ENCODE results near the gene USP9X.
"Not testable (repeated sequence)": the region's sequence is repeated elsewhere in the genome, so short reads cannot be mapped to it uniquely, and the experiment has no call there.

Gene USP9X

DNA sequence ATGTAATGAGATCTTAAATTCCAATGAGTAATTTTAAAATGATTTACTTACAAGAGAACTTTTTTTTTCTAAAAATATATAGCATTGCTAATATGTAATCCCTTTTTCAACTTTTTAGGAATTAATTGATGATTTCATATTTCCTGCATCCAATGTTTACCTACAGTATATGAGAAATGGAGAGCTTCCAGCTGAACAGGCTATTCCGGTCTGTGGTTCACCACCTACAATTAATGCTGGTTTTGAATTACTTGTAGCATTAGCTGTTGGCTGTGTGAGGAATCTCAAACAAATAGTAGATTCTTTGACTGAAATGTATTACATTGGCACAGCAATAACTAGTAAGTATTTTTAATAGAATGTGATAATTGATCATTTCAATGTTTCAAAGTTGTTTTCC lies 113.2 kb downstream of the USP9X start:
- no peak for DNase-seq

DNA sequence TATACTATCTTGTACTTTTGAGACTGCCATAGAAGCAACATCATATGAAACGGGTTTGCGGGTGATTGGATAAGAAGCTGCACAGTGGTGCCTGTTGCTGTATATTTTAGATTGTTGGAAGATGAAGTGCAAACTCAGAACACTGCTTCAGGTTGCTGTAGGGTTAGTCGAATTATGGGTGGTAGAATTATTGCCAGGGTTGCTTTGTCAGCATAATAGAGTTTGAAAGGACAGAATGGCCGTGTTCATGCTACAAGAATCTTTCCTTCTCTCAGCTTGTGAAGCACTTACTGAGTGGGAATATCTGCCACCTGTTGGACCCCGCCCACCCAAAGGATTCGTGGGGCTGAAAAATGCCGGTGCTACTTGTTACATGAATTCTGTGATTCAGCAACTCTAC lies 115.5 kb downstream of the USP9X start:
- DNase-seq: no peak

DNA sequence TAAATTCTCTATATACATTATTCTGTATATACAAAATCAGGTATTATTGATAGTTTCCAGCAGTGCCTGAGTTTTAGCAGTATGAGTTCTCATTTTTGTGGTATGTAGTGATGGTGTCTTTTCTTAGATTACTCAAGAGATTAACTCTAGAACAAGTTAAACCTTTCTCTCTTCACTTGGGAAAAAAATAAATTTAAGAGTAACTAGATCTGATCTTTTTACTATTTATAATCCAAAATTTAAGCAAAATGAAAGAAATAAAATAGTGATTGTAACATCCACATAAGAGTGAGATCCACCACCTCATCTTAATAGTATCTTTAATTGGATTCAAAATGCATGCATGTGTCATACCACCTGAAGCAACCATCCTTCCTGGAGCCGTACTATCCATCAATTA lies 124.6 kb downstream of the USP9X start:
- DNase-seq: no peak

DNA sequence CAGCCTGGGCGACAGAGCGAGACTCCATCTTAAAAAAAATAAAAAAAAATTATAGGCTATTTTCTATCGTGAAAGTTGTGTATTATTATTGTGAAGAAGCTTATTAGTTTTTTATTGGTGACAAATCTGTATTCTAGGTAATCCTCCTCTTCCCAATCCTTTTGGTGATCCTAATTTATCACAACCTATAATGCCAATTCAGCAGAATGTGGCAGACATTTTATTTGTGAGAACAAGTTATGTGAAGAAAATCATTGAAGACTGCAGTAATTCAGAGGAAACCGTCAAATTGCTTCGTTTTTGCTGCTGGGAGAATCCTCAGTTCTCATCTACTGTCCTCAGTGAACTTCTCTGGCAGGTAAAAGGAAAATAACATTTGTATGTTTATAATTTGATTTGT lies 139.4 kb downstream of the USP9X start:
- DNase-seq: no peak

DNA sequence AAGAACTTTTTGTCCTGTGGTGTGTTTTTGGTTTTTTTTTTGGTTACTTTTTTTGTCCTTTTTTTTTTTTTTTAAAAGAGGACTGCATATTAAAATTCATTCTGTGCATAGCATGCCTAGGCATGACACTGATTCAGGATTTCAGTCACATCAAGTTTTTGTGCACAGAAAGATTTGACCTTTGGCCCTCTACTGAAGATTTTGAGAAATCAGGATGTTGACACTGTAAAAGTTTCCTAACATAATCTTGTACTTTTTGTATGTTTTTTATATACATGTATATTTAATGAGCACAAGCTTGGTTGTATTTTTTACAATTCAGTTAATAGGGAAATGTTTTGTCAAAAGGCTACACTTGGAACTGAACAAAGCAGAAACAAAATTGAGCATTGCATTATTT lies 148.7 kb downstream of the USP9X start:
- DNase-seq: no peak

DNA sequence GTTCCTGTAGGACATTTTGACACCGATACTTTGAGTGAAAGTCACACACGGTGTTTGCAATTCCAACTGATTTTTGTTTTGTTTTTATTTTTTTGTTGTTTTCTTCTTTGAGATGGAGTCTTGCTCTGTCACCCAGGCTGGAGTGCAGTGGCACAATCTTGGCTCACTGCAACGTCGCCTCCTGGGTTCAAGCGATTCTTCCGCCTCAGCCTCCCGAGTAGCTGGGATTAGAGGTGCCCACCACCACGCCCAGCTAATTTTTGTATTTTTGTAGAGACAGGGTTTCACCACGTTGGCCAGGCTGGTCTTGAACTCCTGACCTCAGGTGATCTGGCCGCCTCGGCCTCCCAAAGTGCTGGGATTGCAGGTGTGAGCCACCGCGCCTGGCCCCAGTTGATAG lies 149.2 kb downstream of the USP9X start:
- not testable (repeated sequence) for DNase-seq

DNA sequence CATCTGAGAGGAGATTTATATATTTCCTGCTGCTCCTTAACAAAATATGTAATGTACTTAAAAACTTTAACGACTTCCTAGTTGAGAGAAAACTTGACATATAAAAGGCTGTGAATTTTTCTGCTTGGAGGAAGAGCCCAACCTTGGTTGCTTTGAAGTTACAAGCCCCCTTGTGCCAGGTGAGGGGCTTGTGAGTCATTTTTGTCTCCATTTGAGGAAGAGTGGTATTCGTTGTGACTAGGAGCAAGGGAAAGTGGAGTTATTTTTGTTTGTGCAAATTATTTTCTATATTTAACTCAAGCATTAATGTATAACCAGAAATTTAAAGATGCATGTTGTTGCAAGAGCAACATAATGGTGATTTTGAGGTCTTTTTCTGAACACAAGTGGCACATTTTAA lies 149.7 kb downstream of the USP9X start:
- DNase-seq: no peak

DNA sequence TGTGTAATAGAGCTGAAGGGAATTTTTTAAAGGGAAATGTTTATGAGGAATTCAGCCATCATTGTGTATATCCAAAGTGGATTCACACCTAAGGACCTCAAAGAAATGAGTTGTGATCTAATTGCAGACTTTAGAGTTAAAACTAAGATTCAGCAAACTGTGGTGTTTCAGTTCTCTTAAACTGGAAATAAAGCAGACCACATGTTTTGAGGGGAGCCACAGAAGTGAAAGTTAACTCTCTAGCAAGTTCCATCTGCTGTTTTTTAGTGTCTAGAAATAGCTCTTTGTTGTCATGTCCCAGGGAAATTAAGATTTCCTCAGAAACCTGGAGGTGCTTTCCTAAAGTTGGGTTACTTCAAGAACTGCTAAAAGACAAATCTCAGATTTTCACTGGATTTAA lies 151.4 kb downstream of the USP9X start:
- no peak for DNase-seq

DNA sequence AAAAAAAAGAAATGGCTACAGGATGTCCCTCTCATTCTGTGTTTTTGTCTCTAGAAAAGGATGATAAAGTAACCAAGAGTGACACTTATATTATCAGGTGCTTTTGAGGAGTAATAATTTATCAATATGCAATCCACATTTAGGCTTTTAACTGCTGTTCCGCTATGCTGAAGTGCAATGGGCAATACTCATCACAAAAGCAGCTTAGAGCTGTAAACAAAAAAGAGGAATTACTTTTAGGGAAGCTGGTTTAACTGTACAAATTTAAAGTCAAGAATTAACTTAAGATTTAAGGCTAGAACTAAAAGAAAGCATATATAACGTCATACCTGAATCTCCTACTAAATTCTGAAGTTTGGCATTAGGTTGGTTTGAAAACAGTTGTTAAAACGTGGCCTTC lies 155.3 kb downstream of the USP9X start:
- no peak for DNase-seq

DNA sequence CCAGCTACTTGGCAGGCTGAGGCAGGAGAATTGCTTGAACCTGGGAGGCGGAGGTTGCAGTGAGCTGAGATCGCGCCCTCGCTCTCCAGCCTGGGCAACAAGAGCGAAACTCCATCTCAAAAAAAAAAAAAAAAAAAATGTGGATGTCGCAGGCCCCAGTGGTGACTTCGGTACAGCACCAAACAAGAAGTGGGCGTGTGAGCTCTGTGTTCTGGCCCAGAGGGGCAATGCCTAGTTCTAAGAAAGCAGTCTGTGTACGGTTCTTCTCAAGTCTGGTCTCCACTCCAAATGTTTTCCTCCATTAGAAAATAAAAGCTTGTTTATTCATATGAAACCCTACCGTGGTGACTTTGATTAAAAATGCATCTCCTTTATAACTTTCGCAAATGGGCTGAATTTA lies 156.7 kb downstream of the USP9X start:
- DNase-seq: no peak

DNA sequence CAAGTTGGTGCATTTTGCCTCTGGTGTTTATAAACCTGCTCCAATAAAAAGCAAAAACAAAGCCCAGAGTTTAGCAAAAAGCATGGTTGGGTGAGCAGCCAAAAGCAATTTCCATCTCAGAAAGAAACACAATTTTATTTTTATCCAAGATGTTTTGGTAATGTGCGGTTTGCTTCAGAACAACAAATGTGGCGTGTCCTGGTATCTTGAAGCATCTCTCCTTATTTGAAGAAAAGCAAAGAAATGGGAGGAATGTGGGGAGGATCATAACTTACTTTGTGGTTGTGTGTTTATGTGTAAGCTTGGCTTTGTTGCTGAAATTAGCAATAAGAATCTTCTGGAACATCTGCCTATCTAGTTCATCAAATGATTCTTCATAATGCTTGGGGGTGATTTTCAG lies 160.4 kb downstream of the USP9X start:
- no peak for DNase-seq

DNA sequence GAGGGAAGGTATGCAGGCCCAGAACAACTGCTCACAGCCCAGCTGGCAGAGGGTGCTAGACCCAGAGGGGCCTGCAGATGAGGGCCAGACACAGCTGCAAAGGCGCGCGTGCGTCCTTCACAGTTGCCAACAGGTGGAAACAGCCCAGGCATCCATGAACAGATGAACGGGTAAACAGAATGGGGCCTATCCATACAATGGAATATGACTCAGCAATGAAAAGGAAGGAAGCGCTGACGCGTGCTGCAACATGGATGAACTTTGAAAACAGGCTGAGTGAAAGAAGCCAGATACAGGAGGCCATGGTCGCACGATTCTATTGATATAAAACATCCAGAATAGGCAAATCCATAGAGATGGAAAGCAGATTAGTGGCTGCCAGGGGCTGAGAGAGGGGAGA lies 165.6 kb downstream of the USP9X start:
- no peak for DNase-seq

DNA sequence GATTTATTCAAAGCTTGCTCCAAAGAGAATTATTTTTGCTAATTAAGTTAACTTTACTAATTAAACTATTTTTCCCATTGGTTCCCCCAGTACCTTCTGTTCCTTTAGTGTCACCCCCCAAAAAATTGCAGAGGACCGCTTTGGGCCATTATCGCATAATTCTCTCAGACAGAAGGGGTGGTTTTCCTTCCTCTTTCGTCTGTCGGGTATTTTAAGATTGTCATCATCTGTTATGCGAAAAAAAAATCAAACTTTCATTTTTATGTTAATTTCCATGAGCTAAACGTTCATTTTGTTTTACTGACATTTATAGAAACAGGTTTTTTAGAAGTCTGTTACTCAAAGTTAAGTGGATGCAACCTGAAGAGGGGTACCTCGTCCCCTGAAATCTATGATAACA lies 172.6 kb downstream of the USP9X start:
- DNase-seq: no peak

DNA sequence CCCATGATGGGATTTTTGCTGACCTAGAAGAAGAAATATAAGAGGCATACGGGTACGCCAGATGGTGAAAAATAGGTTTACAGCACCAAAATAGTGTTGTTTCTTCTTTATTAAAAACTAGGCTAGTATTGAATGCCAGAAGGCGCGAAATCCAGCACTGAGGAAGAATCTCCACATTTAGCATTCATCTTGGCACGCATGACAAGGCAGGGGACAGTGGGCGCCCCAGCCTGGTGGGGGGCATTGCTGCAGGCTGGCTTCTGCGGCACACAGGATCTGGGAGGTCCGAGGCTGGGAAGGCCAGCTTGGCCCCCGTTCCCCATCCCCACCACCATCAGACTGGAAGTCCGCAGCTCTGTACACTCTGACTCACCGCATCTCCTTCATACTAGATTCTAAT lies 173.0 kb downstream of the USP9X start:
- no peak for DNase-seq

DNA sequence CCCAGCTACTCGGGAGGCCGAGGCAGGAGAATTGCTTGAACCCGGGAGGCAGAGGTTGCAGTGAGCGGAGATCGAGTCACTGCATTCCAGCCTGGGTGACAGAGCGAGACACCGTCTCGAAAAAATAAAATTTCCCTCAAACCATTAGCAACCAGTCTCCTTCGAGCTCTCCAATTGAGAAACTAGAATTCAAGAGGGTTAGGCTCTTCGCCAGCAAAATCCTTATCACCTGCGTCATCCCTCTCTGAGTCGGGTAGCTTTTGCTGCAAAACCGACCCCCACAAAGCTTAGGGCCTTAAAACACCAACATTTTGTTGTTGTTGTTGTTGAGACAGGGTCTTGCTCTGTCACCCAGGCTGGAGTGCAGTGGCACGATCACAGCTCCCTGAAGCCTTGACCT lies 173.6 kb downstream of the USP9X start:
- DNase-seq: no peak

DNA sequence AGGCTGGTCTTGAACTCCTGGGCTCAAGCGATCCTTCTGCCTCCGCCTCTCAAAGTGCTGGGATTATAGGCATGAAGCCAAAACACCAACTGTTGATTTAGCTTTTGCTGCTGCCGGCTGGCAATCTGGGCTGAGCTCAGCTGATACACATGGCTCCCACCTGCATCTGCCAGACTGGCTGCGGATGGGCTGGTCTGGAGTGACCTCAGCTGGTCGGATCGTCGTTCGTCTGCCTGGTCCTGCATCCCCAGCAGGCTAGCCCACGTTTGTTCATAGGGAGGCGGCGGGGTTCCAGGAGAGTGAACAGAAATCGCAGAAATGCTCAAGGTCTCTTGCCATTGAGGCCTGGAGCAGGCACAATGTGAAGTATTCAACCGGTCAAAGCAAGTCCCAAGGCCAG lies 174.3 kb downstream of the USP9X start:
- DNase-seq: no peak

DNA sequence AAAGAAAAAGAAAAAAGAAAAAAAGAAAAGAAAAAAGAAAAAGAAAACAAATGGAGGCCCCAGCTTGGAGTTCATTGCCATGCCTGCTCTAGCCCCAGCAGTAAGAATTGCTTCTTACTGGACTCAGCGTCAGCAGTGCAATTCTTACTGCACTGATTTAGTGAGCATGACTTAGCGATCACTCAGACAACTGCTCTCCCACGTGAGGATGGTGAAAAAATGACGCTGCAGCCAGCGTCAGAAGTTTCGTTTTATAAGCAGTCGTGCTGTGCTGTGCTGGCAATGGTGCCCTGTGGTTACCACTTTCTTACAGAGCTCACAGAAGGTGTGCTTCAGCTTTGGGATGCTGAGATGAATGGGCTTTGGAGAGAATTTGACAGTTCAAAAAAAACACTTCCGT lies 180.4 kb downstream of the USP9X start:
- peak; percentile 60 for DNase-seq

DNA sequence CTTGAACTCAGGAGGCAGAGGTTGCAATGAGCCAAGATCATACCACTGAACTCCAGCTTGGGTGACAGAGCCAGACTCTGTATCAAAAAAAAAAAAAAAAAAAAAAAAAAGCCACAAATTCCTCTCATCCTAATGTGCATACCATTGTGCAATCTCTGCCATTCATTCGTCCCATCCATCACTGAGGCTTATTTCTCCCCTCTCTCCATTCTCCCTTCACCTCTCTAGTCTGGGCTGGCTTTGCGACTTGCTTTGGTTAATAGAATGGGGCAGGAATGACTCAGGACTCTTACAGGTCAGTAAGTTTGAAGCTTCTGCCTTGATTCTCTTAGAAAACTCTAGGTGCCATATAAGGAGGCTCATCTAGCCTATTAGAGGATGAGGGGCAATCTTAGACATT lies 188.4 kb downstream of the USP9X start:
- DNase-seq: no peak

DNA sequence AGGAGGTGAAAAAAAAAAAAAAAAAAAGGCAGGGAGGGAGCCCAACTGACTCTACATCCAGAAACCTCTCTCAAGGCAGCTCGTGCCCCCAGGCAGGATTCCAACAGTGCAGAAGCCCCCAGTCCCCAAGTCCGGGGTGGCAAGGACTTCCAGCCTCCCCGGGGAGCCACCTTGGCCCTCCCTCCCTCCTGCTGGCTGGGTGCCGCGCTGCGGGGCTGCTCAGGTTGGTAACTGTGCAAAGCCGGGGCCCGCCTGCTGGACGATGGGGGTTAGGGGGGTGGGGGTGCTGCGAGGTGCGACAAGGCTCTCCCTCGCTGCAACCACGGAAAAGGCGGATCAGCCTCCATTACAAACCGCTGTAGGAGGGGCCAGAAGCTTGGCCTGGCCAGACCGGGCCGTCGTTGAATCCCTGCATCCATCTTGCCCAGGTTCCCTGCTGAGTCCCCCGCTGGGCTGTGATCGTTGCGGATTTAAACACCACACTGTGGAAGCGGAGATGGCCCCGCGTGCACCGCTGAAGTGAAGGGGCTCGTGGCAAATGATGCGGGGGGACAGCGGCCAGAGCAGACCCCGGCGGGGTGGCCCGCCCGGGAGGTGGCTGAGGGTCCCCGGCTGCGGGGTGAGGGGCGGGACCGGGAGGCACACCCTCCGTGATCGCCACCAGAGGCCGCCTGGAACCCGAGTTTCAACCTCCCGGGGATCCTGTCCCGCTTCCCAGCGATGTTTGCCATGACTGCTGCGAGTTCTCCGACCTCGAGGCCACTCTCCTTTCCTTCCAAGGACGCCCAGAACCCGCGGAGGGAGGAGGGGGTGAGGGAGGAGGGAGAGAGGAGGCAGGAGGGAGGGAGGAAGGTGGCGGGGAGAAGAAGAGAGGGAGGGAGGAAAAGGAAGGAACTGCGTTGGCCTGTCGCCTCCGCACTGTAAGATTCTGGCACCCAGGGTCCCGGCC lies 190.7 kb downstream of the USP9X start:
- DNase-seq: peak; percentile 77

DNA sequence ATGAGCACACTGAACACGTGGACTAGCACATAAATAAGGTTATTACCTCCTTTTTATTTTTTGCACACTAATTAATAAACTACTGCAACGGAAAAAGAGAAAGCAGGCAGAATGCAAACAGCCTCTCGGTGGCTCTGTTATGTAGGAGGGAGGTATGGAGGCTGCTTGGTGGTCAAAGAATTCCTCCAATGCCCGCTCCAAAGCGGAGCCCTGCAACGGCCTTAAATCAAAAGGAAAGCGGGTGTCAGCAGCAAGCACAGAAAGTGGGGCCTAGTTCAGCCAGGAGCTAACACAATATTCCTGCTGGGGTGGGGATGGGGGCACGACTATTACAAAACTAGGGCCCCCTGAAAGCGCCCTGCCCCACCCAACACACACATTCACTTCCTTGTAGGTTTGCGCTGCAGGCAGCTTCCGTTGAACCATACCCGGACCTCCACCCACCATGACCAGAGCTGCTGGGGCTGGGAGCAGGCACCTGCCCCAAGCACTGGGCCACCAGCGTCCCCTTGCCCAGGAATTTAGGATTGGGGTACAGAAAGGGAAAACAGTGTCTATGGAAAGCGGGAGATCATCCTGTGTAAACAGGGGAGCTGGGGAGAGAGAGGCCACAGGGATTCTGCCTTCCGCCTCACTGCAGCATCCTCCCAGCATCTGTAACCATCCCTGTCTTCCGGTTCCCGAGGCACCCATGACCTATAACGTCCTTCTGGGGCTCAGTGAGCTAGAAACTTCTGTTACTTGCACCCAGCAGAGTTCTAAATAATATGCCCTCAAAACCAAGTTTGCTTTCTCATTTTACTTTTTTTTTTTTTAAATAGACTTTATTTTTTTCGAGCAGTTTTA lies 191.6 kb downstream of the USP9X start:
- peak; percentile 13 for DNase-seq

DNA sequence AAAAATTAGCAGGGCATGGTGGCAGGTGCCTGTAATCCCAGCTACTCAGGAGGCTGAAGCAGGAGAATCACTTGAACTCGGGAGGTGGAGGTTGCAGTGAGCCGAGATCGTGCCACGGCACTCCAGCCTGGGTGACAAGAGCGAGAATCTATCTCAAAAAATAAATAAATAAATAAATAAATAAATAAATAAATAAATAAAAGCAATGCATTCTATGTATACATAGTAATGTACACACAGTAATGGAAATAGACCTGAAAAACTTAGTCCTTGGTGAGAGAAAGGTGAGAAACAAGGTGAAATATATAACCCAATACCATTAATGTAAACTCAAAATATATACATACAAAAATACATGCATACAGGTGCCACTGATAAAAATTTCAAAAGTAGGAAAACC lies 197.1 kb downstream of the USP9X start:
- not testable (repeated sequence) for DNase-seq

DNA sequence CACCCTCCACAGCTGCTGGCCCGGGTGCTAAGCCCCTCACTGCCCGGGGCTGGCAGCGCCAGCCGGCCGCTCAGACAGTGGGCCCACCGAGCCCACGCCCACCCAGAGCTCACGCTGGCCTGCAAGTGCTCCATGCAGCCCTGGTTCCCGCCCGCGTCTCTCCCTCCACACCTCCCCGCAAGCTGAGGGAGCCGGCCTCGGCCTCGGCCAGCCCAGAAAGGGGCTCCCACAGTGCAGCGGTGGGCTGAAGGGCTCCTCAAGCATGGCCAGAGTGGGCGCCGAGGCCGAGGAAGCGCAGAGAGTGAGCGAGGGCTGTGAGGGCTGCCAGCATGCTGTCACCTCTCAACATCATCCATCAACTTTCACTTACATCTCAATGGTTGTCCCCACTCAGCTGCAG lies 200.7 kb downstream of the USP9X start:
- DNase-seq: not testable (repeated sequence)

Measured in CD4-positive, alpha-beta T cell treated with Interleukin-6 for 4 hours (primary cell).